ENCODE data around the gene MRPS2.
"Not testable (repeated sequence)": the region's sequence is repeated elsewhere in the genome, so short reads cannot be mapped to it uniquely, and the experiment has no call there.

Gene MRPS2

DNA sequence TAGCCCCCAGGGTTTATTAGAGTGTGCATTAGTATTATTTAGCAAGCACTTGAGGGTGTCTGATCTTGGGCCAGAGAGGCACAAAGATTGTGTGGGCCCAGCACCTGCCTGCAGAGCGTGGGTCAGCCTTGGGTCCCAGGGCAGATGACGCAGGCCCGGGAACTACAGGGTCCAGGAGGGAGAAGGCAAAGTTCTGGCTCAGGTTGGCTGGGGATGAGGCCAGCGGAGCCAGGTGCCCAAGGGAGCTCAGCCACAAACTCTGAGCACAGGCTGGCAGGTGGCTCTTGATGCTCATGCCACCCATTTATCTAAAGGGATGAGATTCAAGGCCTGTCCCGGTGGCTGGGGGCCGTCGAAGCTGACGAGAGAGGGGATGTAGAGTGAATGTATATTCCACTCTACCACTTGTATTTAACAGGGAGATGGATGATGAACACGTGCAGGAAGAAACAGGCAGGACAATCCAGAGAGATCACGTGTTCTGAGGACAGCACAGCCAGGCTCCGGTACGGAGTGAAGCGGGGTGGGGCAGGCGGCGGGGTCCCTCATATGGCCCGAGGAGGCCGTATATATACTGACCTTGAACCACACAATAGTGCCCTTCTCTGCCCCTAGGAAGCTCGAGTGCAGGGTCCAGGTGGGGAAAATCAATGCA lies 44.6 kb downstream of the MRPS2 start:
- no peak for DNase-seq (ENCODE audit: low read depth, low spot score)
- H3K4me3 ChIP-seq (ENCODE audit: low read depth, low read length) = no peak overlapping the region
- CTCF ChIA-PET = no interaction called here
- TF ChIP-seq, protein P1, sequence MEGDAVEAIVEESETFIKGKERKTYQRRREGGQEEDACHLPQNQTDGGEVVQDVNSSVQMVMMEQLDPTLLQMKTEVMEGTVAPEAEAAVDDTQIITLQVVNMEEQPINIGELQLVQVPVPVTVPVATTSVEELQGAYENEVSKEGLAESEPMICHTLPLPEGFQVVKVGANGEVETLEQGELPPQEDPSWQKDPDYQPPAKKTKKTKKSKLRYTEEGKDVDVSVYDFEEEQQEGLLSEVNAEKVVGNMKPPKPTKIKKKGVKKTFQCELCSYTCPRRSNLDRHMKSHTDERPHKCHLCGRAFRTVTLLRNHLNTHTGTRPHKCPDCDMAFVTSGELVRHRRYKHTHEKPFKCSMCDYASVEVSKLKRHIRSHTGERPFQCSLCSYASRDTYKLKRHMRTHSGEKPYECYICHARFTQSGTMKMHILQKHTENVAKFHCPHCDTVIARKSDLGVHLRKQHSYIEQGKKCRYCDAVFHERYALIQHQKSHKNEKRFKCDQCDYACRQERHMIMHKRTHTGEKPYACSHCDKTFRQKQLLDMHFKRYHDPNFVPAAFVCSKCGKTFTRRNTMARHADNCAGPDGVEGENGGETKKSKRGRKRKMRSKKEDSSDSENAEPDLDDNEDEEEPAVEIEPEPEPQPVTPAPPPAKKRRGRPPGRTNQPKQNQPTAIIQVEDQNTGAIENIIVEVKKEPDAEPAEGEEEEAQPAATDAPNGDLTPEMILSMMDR (IDR thresholded peaks at IDR 0.05; ENCODE audit: insufficient read depth, low read length, missing control alignments) = no peak
- POLR2A ChIA-PET = no interaction called here

DNA sequence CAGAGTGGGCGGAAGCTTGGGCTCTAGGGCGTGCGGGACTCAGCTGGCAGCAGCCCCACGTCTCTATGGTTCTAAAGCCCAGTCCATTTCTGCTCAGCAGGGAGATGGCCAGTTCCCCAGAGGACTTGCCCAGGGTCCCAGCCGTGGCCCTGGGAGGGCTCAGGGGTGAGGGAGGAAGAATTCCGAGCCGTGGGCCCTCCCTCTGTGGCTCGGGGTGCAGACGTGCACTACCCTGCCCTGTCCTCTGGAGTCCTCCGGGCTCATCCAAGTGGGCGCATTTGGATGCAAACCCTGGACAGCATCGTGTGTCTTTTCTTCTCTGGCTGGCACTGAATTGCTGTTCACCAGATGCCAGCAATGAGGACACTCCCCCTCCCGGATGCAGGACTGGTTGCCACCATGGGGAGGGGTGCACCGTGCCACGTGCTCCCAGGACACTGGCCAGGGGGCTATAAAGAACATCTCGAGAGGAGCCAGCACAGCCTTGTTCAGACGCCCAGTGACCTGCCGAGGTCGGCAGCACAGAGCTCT lies 45.2 kb downstream of the MRPS2 start, which contains the start of gene OBP2A:
Gene OBP2A (plus strand): TSS at position 481 of the 531 bp plus-strand sequence. CDS start 55 bp downstream, outside the sequence.
- DNase-seq (ENCODE audit: low read depth, low spot score); CTCF ChIA-PET; POLR2A ChIA-PET; H3K4me3 ChIP-seq (ENCODE audit: low read depth, low read length): not testable (repeated sequence)

DNA sequence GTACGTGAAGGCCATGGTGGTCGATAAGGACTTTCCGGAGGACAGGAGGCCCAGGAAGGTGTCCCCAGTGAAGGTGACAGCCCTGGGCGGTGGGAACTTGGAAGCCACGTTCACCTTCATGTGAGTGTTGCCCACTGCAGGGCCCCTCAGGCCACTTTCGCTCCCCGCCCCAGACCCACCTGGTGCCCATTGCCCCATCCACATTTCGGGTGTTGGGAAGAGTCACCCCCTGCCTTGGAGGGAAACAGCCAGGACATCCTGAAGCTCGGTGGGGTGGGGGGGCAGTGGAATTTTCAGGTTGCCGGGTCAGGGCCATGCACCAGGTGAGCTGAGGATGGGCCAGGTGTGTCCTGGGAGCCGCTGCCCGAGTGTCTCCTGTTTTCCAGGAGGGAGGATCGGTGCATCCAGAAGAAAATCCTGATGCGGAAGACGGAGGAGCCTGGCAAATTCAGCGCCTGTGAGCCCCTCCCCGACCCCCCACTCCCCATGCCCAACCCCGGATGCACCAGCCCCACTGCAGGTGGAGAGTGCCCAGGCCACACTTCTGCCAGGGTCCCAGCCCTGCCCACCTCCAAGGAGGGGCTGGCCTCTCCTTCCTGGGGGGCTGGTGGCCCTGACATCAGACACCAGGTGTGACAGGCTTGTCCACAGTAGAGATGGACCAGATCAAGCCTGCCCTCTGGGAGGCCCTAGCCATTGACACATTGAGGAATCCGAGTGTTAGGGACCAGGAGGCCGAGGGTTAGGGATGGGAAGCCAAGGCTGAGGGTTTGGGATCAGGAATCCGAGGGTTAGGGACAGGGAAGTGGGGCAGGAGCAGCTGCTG lies 46.5 kb downstream of the MRPS2 start:
- CTCF ChIA-PET; H3K4me3 ChIP-seq (ENCODE audit: low read depth, low read length); DNase-seq (ENCODE audit: low read depth, low spot score); POLR2A ChIA-PET: not testable (repeated sequence)

DNA sequence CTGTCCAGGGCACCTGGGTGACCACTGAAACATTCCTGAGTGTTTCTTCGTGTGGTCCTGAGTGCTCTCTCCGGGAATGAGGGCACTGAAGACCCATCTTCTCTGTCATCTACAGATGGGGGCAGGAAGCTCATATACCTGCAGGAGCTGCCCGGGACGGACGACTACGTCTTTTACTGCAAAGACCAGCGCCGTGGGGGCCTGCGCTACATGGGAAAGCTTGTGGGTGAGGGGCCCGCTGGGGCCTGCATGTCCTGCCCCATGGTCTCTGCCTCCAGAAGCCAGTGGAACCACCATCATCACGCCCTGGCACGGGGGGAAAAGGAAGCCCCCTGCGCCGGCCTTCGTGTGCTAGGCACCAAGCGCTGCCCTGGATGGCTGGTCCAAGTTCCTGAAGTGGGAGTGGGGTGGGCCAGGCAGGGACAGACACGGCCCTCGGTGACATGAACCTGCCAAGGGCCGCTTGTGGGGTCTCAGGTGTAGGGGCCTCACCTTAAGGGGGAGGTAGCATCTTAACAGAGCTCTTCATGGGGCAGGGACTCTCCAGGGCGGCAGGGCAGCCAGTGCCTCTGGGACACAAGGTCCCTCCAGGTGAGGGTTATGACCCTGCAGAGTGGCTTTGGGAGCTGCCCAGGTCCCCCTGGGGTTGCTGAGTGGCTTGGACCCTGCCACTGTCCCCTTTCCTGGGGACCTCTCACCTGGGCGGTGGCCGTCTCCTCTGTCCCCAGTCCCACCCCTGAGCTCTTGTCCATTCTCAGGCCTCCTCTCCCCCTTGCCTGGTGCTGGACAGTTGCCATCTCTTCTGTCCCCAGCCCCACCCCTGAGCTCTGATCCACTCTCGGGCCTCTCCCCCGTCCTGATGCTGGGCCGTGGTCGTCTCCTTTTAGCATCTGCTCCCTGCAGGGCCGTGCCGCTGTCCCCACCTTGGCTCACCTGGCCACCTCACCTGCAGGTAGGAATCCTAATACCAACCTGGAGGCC lies 47.6 kb downstream of the MRPS2 start:
- CTCF ChIA-PET = no interaction called here
- TF ChIP-seq, protein P1 (IDR thresholded peaks at IDR 0.05; ENCODE audit: insufficient read depth, low read length, missing control alignments) = no peak
- H3K4me3 ChIP-seq (ENCODE audit: low read depth, low read length) = no peak overlapping the region
- POLR2A ChIA-PET = no interaction called here
- no peak for DNase-seq (ENCODE audit: low read depth, low spot score)

DNA sequence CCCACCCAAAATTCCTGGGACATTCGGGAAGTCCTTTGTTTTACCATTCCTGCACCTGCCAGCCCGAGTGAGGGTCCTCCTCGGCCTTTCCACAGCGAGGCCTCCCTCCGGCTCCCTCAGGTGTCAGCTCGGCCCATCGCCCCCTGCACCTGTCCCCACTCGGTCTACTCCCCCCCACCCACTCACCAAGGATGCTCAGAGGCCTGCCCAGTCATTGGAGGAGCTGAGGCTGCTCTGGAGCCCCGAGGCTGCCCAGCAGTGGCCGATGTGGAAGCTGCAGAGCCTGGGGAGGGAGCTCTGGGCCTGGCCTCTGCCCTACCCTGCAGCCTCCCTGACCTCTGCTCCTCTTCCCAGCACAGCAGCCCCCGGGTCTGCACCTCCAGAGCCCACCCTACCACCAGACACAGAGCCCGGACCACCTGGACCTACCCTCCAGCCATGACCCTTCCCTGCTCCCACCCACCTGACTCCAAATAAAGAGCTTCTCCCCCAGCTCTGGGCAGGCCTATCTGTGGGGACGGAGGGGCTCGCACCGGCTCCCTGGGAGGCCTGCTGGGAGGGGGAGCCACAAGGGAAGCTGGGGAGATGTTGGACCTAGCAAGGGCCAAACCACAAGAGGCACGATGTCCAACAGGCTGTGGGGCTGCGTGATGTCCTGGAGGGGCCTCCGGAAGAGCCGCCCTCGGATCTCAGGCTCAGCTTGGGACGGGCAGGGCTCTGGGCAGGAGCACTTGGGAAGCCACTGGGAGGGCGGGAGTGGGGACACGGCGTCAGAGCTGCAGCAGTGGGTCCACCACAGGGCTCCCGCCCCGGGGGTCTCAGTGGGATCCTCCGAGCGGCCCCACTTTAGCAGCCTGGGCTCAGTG lies 49.2 kb downstream of the MRPS2 start:
- DNase-seq (ENCODE audit: low read depth, low spot score); H3K4me3 ChIP-seq (ENCODE audit: low read depth, low read length); CTCF ChIA-PET; POLR2A ChIA-PET: not testable (repeated sequence)

DNA sequence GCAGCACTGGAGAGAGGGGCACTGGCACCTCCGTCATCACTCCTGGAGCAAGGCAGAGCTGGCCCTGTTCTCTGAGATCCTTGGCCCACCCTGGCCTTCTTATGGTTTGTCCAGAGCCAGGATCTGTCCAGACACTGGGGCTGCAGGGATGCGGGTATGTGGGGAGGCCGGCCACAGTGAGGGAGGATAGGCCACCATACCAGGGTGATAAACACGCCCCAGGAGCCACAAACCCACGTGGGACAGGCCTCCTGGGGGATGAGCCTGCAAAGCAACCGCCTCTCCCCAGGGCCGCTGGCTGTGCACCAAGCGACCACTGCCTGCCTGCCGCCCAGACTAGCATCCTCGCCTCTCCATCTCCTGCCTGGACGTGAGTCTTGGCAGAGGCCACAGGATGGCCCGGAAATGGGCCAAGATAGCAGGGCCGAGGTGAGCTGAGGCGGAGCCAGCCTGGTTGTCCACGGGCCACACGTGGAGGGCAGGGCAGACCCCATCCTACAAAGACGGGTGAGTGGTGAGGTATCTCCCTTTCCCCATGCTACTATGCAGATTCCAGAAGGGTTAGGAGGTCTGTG lies 49.9 kb downstream of the MRPS2 start:
- DNase-seq (ENCODE audit: low read depth, low spot score) = no peak
- no peak overlapping the region for H3K4me3 ChIP-seq (ENCODE audit: low read depth, low read length)
- ChIA-PET POLR2A (no interaction called here), CTCF (no interaction called here)
- TF ChIP-seq, protein P1 (IDR thresholded peaks at IDR 0.05; ENCODE audit: insufficient read depth, low read length, missing control alignments) = no peak

DNA sequence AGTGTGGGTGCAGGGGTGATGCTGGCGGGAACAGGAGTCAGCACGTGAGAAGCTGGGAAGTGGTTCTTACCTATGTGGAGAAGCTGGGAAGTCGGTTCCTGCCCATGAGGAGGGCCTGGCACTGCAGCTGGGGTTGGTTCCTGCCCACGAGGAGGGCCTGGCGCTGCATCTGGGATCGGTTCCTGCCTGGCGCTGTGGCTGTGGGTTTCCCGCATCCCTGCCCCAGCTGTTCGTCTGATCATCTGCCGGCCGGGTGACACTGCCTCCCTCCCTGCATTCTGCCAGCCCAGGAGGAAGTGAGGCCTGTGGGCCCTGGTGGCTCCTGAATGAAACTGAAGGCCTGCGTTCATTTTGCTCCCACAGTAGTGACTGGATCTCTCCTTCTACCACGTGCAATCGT lies 50.5 kb downstream of the MRPS2 start:
- POLR2A ChIA-PET = no interaction called here
- CTCF ChIA-PET = no interaction called here
- no peak for DNase-seq (ENCODE audit: low read depth, low spot score)
- TF ChIP-seq, protein P1 (IDR thresholded peaks at IDR 0.05; ENCODE audit: insufficient read depth, low read length, missing control alignments) = no peak
- no peak overlapping the region for H3K4me3 ChIP-seq (ENCODE audit: low read depth, low read length)

All from AG04449 (cell line).